Measurements from ENCODE around the gene SUSD3. TPM values are rescaled to one million over a fixed set of nuclear protein-coding genes. Genes with fewer than 3 reads are reported as not detected.

The SUSD3 gene
- total and polyA plus RNA-seq, 4 experiments from 2014 or later = 58.3 to 199 (median 106) TPM

GRCh38 chr9:93134015-93134739 is 75.7 kb downstream of the SUSD3 start, which contains the start of gene NINJ1:
Gene NINJ1 (minus strand): TSS chr9:93134251. CDS start chr9:93134217, 34 bp downstream.
- ChIA-PET CTCF (ENCODE audit: partially characterized antibody) (interaction anchor here (0.9 to 1.7 kb wide), 5 partner anchors 8 to 431 kb away, joined by 3 to 12 read pairs (median 4); no protein-coding TSS in a partner anchor), POLR2A (ENCODE audit: partially characterized antibody) (interaction anchor here (0.6 to 3.0 kb wide), 32 partner anchors 8 to 464 kb away, joined by 3 to 58 read pairs (median 4); partner anchors contain the start of genes CARD19, IPPK and WNK2)
- Histone ChIP-seq H3K27ac (ENCODE audit: low read depth, low read length) (peak within 1 kb of the TSS; percentile 92), H3K4me3 (ENCODE audit: low read length in 2 of 2) (peak within 1 kb of the TSS; percentile 52 to 82), H3K27me3 (ENCODE audit: insufficient read depth, low read length) (no peaks in the 10 kb centered on the region), H3K36me3 (ENCODE audit: insufficient read depth, low read length) (no peaks in the 10 kb centered on the region), H3K9me3 (ENCODE audit: control insufficient read depth in 1 of 2, low read length in 2 of 2) (no peaks in the 10 kb centered on the region), H3K4me1 (ENCODE audit: insufficient read depth, low read length) (peaks cover 48% of the 10 kb centered on the region)
- Mint-ChIP-seq H3K27ac (peak within 1 kb of the TSS; percentile 97 to 99 (median 99)), H3K27me3 (no peaks in the 10 kb centered on the region), H3K9me3 (no peaks in the 10 kb centered on the region), H3K36me3 (peaks cover 0 to 13% of the 10 kb centered on the region in 2 donors), H3K4me1 (peaks cover 26 to 79% (median 50%) of the 10 kb centered on the region in 4 donors), H3K4me3 (peak within 1 kb of the TSS; percentile 88 to 96 (median 90))
- intact Hi-C loops (cut with micrococcal nuclease) = loop anchor here (1.0 to 10.0 kb wide), 5 partner anchors 10 to 431 kb away; partner anchors contain the start of genes CARD19, FAM120A and FAM120AOS
- peak; percentile 87 to 96 (median 89) for DNase-seq

Other genes starting within 250 kb of the SUSD3 start
- gene ZNF484, start 180.7 kb upstream of the SUSD3 start, total RNA-seq = 10 to 100 TPM; 22.6 to 24.7 TPM
- gene ZNF484, start 180.7 kb upstream of the SUSD3 start, polyA plus RNA-seq = 1 to 10 TPM; 4.3 to 4.9 TPM
- gene FGD3, start 111.2 kb upstream of the SUSD3 start, total RNA-seq = 100 to 1,000 TPM; 256 to 272 TPM
- 100 to 1,000 TPM in 1 of 2 donors, 10 to 100 TPM in 1; 52.7 to 146 TPM for gene FGD3, start 111.2 kb upstream of the SUSD3 start, polyA plus RNA-seq
- 10 to 100 TPM; 57.8 to 64.2 TPM for gene CARD19, start 37.5 kb downstream of the SUSD3 start, total RNA-seq
- 10 to 100 TPM; 65.6 to 88.7 TPM for gene CARD19, start 37.5 kb downstream of the SUSD3 start, polyA plus RNA-seq
- 10 to 100 TPM; 31.1 to 31.3 TPM for gene NINJ1, start 75.5 kb downstream of the SUSD3 start, total RNA-seq
- gene NINJ1, start 75.5 kb downstream of the SUSD3 start, polyA plus RNA-seq = 10 to 100 TPM; 75.7 to 92.4 TPM
- under 1 TPM in 1 of 2 experiments, not detected in 1; 0.26 TPM for gene WNK2, start 125.4 kb downstream of the SUSD3 start, total RNA-seq
- not detected for gene WNK2, start 125.4 kb downstream of the SUSD3 start, polyA plus RNA-seq